Limb (tissue), 2 donors: ENCODE measurements around the gene SEMA6B.

Experiments used
- DNase-seq, 2 donors: peaks; one replicate each; pipeline ENCODE4 v3.0.0-alpha.2; 2016; ENCODE audit errors: extremely low spot score in 2 of 2

The SEMA6B gene

GRCh38 chr19:4587527-4587926 is 28.0 kb upstream of the SEMA6B start:
- DNase-seq: no peak

DNA sequence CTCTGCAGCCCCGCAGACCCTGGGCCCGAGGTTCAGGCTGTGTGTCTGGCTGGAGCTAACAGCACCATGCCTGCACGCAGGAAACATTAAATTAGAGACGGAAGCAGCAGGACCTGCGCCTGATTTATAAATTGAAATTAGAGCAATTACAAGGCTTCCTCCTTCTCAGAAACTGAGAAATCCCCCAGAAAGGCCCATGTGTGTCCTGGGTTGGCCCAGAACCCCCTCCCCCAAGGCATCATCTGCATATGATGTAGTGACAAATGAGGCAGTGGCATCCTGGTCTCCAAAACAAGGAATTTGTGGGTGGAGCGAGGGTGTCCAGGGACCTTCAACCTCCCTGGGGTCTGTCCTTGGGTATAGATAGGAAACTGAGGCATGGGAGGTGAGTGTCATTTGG is 27.2 kb upstream of the SEMA6B start:
- no peak for DNase-seq

DNA sequence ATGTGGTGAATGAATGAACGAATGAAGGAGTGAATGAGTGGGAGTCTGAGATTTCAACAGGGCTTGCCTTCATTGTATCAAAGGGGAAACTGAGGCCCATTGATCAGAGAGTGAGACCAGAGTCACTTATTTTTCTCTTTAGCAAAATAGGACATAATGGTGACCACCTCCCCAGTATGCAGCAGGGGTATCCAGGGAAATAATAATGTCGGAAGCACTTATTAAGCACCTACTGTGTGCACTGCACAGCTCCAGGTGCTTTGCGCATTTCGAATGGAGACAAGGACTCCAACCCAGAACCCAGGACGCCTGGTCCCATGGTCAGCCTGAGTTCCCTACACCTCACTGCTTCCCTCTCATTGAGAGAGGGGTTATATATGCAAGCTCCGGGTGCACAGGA is 26.8 kb upstream of the SEMA6B start:
- DNase-seq: no peak

- no peak for DNase-seq
These were observed 26.1 kb upstream of the SEMA6B start for GRCh38 chr19:4585556-4585955.

- peak; percentile 61 to 83 for DNase-seq
These were observed 25.4 kb upstream of the SEMA6B start for GRCh38 chr19:4584670-4585460.

GRCh38 chr19:4583961-4584669 is 24.6 kb upstream of the SEMA6B start:
- DNase-seq: peak in 1 of 2 donors; percentile 82

DNA sequence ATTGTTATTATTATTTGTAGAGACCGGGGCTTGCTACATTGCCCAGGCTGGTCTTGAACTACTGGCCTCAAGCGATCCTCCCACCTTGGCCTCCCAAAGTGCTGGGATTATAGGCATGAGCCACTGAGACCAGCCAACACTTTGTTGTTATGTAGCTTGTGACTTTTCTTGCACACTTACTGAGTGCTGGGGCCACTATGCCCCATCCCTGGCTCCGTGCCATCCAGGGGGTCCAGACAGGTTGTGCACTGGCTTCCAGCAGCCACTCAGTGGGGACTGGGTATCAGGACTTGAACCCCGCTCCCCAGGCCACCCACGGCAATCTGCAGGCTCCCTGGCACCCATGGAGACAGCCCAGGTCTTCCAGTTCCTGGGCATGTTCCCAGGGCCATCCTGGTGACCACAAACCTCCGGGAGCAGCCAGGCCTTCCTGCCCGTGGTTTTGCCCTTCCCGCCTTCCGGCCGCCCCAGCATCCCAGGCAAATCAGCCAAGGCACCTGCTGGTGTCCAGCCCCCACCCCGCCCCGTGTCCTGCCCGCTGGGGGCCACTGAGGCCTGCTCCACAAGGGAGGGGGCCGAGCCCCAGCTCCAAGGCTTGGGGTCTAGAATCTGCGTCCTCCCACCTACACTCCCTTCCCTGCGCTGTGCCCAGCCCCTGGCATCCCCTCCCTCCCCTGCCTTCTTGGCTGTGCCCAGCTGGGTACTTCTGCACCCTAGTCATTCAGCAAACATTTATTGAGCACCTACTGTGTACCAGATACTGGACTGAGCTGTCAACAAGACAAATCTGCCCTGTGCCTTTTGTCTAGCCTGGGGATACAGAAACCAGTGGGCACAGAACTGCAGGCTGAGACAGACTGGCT is 23.7 kb upstream of the SEMA6B start:
- DNase-seq: no peak

DNA sequence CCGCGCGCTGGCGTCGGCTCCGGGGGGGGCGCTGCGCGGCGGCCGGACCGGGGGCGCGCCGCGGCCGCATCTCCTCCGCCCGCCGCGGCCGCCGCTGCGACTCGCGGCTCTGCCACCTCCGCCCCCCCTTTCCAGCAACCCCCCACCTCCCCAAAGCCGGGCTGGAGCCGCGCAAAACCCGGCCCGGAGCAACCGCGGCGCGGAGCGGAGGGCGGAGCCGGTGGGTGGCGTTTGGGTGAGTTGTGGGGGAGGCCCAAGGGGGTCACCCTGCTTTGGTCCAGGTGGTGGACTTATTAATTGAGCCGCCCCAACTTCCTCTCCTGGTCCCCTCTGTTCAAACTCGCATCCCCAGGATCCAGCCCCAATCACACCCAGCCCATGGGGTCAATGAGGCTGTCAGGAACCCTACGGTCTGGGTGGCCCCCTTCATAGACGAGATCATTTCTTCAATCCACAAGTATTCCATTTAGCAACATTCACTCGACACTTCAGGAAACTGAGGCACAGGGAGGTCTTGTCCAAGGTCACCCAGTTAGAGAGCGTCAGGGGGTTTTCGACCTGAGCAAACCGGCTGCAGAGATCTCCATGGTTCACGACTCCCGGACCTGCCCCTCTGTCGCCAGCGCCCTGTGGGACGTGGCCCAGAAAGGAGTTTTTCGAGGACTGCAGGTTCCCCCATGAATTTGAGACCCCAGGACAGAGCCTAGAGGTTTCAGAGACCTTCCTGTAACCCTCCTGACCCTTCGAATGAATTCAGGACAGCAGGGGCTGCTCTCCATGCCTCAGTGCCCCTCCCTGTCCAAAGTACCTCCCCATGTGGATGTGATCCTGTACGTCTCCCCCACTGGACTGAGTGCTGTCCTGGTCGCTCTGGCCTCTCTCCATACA is 22.4 kb upstream of the SEMA6B start:
- DNase-seq: peak in 1 of 2 donors; percentile 83

DNA sequence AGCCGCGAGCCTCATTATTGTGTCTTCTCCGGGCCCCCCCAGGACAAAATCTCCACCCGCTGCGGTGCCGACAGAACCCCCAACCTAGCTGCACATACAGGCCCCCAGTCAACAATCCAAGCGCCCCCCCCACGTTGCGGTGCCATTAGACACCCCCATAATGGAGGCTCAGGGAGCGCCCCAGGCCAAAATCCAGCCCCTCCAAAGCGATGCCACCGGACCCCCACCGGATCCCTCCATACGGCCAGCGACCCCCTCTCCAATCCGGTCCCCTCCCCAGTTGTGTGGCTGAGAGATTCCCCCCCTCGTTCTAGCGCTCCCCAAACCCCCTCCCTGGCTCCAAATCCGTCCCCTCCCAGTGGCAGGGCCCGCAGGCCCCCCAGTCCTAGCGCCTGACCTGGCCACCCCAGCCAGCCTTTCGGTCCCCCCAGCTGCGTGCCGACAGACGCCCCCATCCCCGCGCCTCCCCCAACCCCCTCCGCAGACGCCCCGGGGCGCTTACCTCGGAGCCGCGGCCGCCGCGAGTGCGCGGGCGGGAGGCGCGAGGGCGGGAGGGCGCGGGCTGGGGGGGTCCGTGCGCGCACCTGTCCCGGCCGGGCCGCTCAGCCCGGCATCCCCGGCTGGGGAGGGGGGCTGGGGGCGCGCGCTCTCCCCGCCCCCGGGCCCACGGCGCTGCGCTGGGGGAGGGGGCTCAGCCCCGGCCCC is 21.6 kb upstream of the SEMA6B start:
- no peak for DNase-seq

DNA sequence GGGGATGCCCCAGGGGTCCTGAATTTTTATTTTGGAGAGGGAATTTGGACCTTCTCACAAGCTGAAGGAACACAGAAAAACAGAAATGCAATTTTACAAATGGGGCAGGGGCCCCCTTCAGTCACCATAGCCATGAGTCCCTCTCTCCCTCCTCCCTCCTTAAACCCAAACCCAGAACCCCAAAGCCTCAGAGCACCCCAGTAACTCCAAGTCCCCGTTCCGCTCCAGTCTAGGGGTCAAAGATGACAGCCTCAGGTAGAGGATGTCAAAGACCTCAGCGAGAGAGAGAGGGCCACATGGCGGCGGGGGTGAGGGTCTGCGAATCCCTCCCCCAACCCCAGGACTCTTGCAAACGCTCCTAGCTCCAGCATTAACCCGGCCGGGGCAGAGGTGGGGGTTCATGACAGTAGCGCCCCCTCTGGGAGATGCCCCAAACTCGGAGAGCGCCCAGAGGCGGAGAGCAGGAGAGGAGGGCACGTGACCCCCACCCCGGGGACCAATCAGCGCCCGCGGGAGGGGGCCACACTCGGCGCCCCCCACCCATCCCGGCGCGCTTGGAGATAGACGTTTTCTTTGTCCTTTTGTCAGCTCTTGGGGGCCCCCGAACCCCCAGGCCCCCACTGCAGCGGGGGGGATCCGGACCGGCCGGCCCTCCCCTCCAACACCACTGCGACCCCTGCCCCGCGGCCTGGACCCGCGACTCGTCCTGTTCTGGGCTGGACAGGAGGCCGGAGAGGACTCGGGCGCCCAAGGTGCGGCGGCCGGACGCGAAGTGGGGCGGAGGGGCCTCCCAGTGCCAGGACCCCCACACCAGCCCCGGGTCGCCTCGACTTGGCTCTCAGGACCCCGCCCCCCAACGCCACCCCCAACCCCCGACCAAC is 20.8 kb upstream of the SEMA6B start:
- no peak for DNase-seq

DNA sequence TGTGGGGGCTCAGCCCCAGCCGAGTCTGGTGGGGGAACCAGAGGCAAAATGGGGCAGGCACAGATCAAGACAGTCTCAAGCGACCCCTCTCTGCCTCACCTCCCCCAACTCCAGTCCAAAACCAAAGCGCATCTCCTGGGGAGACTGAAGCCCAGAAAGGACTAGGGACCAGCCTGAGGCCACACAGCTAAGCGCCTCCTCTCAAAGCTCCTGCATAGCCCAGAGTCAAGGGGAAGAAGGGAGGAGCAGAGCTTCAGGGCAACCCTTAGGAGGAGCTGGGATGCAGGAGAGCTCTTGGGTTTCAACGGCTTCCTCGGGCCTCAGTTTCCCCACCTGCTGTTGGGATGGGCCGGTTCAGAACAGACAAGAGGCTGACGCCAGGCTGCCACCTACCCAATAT is 19.9 kb upstream of the SEMA6B start:
- no peak for DNase-seq

DNA sequence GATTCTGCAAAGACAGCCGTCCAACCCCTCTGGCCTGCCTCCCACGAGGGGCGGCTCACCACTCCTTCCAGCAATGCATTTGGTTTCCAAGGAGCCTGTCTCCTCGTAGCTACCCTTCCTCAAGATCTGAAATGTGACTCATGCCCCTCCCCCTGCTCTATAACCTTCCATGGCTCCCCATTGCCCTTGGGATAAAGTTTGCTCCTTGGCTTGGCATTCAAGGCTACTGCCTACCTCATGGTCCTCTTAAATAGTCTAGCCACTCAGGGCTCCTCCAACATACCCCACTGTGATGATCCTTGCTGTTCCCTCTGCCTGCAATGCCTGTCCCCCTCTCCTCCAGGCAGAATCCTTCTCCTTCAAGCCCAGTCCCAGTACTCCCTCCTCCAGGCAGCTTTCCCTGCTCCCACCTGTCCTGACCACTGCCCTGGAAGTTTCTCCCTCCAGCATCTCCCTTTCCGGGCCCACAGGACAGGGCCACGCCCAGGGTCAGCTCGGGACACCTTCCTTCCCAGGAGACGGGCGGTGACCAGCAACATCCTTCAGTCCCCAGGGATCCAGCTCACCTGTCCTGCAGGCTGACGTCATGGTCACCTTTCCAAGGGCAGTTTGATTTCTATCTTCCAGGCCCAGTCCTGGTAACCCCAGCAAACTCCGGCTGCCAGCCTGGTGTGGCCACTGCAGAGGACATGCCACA is 19.2 kb upstream of the SEMA6B start:
- no peak for DNase-seq

- no peak for DNase-seq
These were observed 17.7 kb upstream of the SEMA6B start for GRCh38 chr19:4577020-4577782.

DNA sequence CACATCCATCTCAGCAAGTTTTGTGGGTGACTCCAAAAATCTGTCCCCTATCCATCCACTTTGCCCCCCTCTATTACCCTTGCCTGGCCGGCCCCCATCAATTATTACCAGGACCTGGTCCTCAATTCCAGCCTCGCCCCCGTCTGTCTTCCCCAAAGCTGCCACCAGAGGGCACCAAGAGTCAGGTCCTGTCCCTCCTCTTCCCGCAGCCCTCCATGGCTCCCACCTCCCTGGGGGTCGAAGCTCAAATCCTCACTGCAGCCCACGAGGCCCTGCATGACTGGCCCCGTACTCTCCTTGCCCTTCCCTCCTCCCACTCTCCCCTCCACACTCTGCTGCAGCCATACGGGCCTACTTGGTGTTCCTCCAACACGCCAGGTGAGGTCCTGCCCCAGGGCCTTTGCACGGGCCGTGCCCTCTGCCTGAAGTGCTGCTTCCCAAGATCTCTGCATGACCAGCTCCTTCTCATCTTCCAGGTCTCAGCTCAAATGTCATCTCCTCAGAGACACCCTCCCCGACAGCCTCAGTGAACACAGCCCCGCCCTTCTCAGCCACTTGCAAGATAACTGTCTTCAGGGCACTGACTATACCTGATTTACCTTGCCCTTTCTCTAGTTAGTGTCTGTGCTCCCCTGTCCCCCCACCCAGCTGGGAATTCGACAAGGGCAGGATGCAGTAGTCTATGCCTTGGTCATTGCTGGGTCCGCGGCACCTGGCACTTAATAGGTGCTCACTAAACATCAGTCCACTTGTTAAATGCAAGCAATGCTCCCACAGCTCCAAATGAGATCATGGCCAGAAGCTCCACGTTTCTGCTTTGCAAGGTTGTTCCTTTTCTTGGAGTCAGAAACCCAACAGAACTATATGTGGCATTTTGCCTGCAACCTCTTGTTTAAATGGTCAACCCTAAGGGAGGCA is 16.8 kb upstream of the SEMA6B start:
- peak in 1 of 2 donors; percentile 77 for DNase-seq

DNA sequence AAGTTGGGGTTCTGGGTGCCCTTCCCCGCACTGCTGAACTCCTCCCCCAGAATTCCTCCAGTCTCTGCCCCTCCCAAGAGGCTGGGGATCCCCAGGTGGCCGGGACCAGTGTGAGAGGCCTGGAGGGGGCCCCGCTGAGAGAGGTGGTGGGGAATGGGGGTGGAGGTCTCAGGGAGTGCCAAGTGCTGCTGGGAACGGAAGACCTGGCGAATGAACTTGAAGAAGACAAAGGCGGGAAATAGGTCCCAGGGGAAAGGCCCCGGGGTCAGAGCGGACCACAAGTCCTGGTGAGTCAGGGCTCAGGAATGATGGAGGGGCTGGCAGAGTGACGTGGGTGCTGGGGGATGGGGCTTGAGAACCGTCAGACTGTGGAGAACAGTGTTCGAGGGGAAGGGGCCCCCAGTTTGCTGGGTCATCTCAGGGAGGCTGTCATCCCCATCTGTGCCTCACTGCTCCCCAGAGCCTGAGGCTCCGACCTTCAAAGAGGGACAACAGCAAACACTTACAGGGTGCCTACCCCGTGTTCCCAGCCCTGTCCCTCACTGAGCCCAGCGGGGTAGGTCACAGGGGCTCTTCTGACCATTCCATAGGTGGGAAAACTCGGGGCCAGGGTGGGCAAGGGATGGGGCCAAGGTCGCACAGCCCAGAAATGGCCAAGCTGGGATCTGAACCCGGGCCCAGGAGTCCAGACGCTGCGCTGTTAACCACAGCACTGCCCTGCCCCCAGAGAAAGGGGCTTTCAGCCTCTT is 16.0 kb upstream of the SEMA6B start:
- DNase-seq: peak in 1 of 2 donors; percentile 77

- DNase-seq: no peak
These were observed 14.2 kb upstream of the SEMA6B start for GRCh38 chr19:4573682-4574081.
